DMS53 (cell line): Measurements from ENCODE around the gene WNT1.

ENCODE experiments used
- DNase-seq: peaks from one replicate; lab custom pipeline; 2025; lab: John Stamatoyannopoulos, UW

The WNT1 gene

GRCh38 chr12:48961801-48962200, 16.3 kb upstream of the WNT1 start:
- DNase-seq: no peak

DNA sequence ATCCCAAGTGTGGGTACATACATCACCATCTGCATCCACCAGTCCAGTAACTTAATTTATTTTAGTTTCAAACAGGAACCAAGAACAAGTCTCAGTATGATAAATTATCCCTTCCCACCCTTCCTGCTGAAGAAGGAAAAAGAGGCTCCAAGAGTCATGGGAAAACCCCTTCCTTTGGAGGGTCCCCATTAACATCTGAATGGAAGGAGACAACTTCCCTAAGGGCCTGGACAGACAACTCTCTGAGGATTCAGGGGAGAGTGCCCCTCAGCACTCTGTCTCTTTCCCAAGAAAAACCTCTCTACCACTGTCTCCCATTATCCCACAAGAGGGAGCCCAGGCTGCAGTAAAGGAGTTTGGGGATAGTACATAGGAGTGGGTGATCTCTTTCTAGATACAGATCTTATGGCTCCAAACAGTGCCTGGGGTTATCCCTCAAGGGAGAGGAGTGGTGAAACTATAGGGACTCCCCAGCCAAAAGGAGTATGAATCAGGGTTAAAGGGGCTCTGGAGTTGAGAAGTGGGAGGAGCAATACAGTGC, 12.8 kb upstream of the WNT1 start:
- DNase-seq: peak; percentile 42

DNA sequence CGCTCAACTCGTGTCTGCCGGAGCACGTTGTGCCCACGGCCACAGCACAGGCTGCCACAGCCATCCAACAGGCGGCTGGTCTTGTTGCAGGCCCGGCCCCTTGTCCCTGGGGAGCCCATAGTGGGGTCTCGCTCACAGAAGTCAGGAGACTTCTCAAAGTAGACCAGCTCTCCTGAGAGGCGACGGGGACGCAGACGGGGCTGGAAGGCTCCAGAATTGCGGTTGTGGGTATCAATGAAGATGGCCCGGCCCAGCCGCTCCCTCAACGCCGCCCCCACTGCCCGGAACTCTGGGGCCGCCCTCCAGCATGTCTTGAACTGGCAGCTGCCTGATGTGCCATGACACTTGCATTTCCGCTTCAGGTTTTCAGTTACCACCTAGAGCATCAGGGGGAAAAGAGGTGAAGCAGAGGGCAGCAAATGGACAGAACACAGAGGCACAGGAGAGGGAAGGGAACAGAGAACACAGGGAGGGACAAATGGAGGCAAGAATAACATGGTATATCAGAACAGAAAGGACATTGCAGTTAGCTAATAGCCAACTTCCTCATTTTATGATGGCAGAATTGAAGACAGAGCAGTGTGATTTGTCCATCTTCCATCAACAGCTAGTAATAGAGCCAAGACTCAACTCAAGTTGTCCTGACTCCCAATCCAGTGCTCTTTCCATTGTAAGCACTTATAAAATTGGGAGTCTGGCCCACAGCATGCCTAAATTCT, 11.8 kb upstream of the WNT1 start:
- DNase-seq: no peak

DNA sequence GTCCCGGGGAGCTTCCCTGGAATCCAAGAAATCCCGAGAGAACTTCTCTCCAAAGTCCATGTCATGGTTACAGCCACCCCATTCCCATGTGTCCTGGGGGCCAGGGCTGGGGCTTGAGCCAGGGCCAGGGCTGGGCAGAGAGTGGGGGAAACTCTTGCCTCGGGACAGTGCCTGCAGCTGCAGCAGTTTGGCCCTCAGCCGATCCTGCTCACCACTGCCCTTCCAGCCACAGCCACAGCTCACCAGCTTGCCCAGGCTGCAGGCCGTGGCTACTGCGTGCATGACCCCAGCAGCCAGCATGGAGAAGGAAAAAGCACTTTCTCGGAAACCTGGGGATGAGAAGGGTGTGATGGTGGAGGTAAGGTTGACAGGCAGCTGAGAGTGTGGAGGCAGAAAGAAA, 10.1 kb upstream of the WNT1 start:
- DNase-seq: no peak

DNA sequence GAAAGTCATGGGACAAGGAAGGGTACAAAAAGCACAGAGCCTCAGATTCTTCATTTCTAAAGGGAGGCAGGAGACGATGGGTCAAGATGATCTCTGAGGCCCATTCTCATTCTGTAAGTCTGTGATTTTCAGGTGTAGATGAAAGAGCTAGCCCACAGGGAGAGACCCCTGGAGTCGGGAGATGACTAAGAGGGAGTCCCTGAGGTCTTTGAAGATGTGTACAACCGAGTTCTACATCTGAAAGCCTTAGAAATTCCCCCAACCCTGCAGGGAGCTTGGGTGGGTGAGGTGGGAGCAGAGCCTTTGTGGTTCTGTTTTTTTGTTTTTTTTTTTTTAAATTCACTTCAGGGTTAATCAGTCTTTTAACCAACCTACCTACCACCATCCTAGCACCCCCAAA, 9.7 kb upstream of the WNT1 start:
- no peak for DNase-seq

GRCh38 chr12:48969160-48969771, 8.9 kb upstream of the WNT1 start:
- DNase-seq: peak; percentile 38

GRCh38 chr12:48969833-48970701, 8.1 kb upstream of the WNT1 start:
- DNase-seq: peak; percentile 63

GRCh38 chr12:48970702-48971334, 7.3 kb upstream of the WNT1 start:
- DNase-seq: no peak

GRCh38 chr12:48972213-48972951, 5.7 kb upstream of the WNT1 start:
- peak; percentile 33 for DNase-seq

- DNase-seq: no peak
These were observed 5.1 kb upstream of the WNT1 start for GRCh38 chr12:48972952-48973483.

DNA sequence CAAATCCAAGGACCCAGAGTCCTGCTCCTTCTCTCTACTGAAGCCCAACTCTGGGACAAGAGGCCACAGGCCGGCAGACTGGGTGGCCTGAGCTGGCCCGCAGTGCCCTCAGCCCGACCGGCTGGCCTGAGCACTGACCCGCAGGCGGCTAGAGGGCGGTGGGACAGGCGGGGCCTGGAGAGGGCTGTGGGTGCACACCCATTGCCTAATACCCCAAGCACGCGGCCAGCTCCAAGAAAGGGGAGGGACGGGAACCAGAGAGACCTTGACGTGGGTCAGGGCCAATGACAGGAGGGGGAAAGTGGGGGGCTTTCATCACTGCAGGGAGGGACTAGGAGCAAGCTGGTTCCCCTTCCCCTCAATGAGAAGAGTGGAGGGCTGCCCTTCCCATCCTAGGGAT, 4.6 kb upstream of the WNT1 start:
- DNase-seq: no peak

DNA sequence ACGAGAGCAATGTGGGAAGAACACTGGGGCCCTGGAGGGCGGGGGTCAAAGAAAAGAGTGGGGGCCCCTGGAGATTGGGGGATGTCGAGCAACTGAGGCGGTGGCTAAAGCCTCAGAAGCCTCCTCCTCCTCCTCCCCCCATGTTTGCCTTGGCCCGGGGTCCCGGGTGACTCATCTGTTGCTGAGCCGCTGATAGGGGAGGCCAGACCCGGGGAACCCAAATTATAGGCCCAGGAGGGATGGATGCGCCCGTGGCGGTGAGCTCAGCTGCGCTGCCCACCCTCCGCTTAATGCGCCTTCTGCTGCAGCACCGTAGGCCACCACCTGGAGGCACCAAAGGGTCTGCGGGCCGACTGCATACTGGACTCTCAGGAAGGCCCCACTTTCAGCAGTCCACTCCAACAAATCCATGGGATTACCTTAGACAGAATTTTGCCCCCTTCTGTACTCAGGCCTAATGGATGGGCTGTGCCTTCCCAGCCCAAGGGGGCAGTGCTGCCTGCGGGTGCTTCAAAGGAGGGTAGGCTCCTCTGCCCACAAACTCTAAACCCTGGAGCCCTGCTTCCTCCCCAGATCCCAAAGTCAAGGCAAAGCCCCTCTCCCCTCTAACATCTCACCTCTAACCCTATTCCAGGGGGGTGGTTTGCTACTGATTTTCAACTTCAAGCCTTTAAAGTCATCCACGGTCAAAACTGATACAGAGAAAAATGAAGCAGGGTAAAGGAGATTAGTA, 4.0 kb upstream of the WNT1 start:
- DNase-seq: peak; percentile 22

- DNase-seq: peak; percentile 70
These were observed 536 bp upstream of the WNT1 start for GRCh38 chr12:48977290-48978281.

- peak; percentile 54 for DNase-seq
These were observed 849 bp downstream of the WNT1 start for GRCh38 chr12:48978741-48979601.

GRCh38 chr12:48979602-48980388, 1.7 kb downstream of the WNT1 start:
- DNase-seq: peak; percentile 61

GRCh38 chr12:48980389-48980952, 2.3 kb downstream of the WNT1 start:
- peak; percentile 79 for DNase-seq
